Diencephalon (tissue), 1 donor: ENCODE data around the gene RPL22L1. TPM values are rescaled to one million over a fixed set of nuclear protein-coding genes. Genes with fewer than 3 reads are reported as not detected.

Source experiments
- total RNA-seq: library from RNA; depleted of rRNA; stranded (reverse); fragments of >200 nt; gene quantifications from one replicate; pipeline ENCODE4 v1.2.3, GENCODE V29; 2014

RPL22L1 gene
- total RNA-seq = 20.8 TPM

DNA sequence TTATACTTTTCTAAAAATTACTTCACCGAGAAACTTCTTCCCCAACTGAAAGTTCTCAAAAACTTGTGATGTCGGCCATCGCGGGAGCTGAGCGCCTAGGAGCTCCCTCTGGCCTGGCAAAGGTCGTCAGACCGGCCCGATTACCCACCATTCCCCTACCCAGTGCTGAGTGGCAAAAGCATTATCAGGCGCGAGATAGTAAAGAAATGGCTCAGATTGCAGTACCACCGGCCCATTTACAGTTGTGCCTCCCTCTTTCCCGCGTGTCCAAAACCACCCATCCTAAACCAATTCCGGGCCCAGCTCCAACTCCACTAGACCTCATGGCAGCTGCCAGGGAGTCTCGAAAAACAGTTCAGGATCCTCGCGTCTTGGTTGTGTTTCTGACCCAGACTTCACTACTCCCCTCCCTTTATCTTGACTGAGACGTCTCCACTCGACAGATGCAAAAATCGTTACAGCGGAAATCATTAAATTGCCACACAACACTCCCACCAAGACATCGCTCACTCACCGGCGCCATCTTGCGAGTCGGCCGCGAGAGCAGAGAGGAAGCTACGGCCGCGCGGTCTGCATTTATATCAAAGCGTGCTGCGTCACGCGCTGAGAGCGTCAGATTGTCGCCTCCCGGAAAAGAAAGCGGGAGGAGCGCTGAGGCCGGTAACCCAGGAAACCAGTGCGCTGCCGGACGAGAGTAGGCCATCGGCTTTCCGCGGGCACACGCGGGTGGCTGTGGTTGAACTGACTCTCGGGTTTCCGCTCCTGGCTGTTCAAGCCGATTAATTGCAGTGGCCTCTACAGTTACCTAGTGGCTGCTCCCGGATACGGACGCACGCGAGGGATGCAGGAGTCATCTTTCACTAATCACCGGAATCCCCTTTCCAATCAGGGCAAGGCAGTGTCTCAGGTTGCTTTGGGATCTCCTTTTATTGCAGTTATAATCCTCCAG is at the start of gene RPL22L1:
Gene RPL22L1, minus strand, starts transcription at position 551 of the 949 bp plus-strand sequence. Its CDS starts 28 bp downstream, at position 523.

DNA sequence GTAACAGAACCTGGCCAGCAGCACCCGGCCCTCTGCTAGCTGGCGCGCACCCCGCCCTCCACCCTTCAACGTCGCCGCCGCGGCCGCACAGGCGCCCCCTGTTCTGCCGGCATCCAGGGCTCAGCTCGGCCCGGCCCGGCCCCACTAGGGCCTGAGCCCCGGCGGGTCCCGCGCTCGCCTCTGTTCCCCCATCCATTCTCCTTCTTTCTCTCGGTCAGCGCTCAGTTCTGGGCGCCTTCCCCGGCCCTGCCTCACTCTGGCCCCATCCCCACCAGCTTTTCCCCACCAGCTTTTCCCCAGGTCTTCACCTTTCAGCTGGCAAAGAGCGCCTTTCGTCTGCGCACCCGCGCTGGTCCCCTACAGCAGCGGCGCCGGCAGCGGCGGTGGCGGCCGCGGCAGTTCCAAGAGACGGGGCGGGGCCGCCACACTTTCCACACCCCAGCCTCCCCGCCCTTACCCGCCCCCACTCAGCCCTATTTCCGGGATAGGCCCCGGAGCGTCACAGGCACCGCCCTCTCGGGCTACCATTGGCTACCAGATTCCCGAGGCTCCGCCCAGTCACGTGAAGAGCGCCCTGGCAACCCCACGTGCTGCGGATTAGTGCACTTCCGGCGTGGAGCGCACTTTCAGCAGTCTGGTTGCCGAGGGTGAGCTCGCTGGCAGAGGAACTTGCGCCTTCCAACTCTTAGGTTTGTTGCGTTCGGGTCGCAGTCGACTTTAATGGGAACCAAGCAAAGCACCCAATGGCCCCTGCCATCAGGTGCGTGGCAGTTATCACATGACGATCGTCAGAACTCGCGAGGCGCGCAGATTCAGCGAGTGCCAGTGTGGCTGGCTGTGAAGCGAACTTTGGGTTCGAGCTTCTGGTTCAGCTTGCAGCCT is 38.5 kb upstream of the RPL22L1 start, which contains the start of gene EIF5A2:
Gene EIF5A2, minus strand, starts transcription at position 403 of the 882 bp plus-strand sequence. CDS start 831 bp downstream, outside the sequence.

Other genes starting within 250 kb of the RPL22L1 start
- 8.1 TPM for gene EIF5A2, start 38.4 kb upstream of the RPL22L1 start, total RNA-seq
- gene SLC2A2, start 156.5 kb upstream of the RPL22L1 start, total RNA-seq = not detected